WTC11 (cell line): ENCODE measurements around the gene LOX. TPM values are rescaled to one million over a fixed set of nuclear protein-coding genes. Genes with fewer than 3 reads are reported as not detected.

Experiments
- ATAC-seq: fragments of 200-7000 bp; cut with Tn5 transposase; 2 replicates; pipeline ENCODE4 v1.10.0; 2021; ENCODE audit warnings: mild to moderate bottlenecking, moderate library complexity
- CTCF ChIA-PET: fragments of 300-600 bp; sonication (Branson Sonifier 250); formaldehyde crosslinking; loops from one replicate; lab custom pipeline; 2021; ENCODE audit warnings: antibody characterized with exemption; lab: Charles Lee
- POLR2A ChIA-PET: fragments of 350-600 bp; sonication (Branson Sonifier 250); formaldehyde crosslinking; loops from one replicate; lab custom pipeline; 2021; ENCODE audit warnings: antibody characterized with exemption; lab: Charles Lee
- DNase-seq: peaks from one replicate; pipeline ENCODE4 v3.0.0; 2021; ENCODE audit warnings: low spot score
- H3K27ac Mint-ChIP-seq: 2 replicates; pipeline ENCODE4 v1.8.0; 2021; ENCODE audit warnings: mixed read lengths
- H3K27me3 Mint-ChIP-seq: 2 replicates; pipeline ENCODE4 v1.8.0; 2021; ENCODE audit warnings: low read depth, mild to moderate bottlenecking, moderate library complexity, mixed read lengths
- H3K36me3 Mint-ChIP-seq: 2 replicates; pipeline ENCODE4 v1.8.0; 2021; ENCODE audit warnings: mixed read lengths
- H3K4me1 Mint-ChIP-seq: 2 replicates; pipeline ENCODE4 v1.8.0; 2022; ENCODE audit warnings: mixed read lengths
- H3K4me3 Mint-ChIP-seq: 2 replicates; pipeline ENCODE4 v1.8.0; 2021; ENCODE audit warnings: mild to moderate bottlenecking, moderate library complexity, mixed read lengths
- H3K9me3 Mint-ChIP-seq: 2 replicates; pipeline ENCODE4 v1.8.0; 2021; ENCODE audit warnings: mixed read lengths
- AFF4 ChIP-seq: sonication (generic); formaldehyde crosslinking; IDR thresholded peaks from 2 replicates; pipeline ENCODE4 v1.8.1; 2023; ENCODE audit warnings: mild to moderate bottlenecking, missing genetic modification reagents, borderline replicate concordance
- ATF1 ChIP-seq: sonication (generic); formaldehyde crosslinking; IDR thresholded peaks from 2 replicates; pipeline ENCODE4 v1.8.1; 2023; ENCODE audit warnings: mild to moderate bottlenecking, moderate library complexity, missing genetic modification reagents
- E2F5 ChIP-seq: sonication (generic); formaldehyde crosslinking; IDR thresholded peaks from 2 replicates; pipeline ENCODE4 v1.8.1; 2022; ENCODE audit warnings: mild to moderate bottlenecking, moderate library complexity, missing genetic modification reagents
- FOXJ3 ChIP-seq: sonication (generic); formaldehyde crosslinking; IDR thresholded peaks from 2 replicates; pipeline ENCODE4 v1.9.0; 2021; ENCODE audit warnings: missing genetic modification reagents, mild to moderate bottlenecking, borderline replicate concordance
- HMGXB4 ChIP-seq: sonication (generic); formaldehyde crosslinking; IDR thresholded peaks from 2 replicates; pipeline ENCODE4 v1.8.1; 2023; ENCODE audit warnings: mild to moderate bottlenecking, moderate library complexity, missing genetic modification reagents
- JAZF1 ChIP-seq: fragments of 250-450 bp; sonication (Bioruptor Pico); IDR thresholded peaks from 2 replicates; pipeline ENCODE4 v1.9.0; 2021; ENCODE audit warnings: moderate library complexity, mild to moderate bottlenecking, inconsistent platforms
- MXD4 ChIP-seq: fragments of 250-450 bp; sonication (Bioruptor Pico); IDR thresholded peaks from 2 replicates; pipeline ENCODE4 v1.8.0; 2021; ENCODE audit warnings: mild to moderate bottlenecking, moderate library complexity, borderline replicate concordance
- NFATC4 ChIP-seq: fragments of 250-450 bp; sonication (Bioruptor Pico); IDR thresholded peaks from 2 replicates; pipeline ENCODE4 v1.9.0; 2021; ENCODE audit warnings: mild to moderate bottlenecking
- PRRX2 ChIP-seq: fragments of 250-450 bp; sonication (Bioruptor Pico); IDR thresholded peaks from 2 replicates; pipeline ENCODE4 v1.8.0; 2021; ENCODE audit warnings: mild to moderate bottlenecking
- RORB ChIP-seq: fragments of 250-450 bp; sonication (Bioruptor Pico); IDR thresholded peaks from 2 replicates; pipeline ENCODE4 v1.9.0; 2021; ENCODE audit warnings: mild to moderate bottlenecking
- TEAD1 ChIP-seq: sonication (generic); formaldehyde crosslinking; IDR thresholded peaks from 2 replicates; pipeline ENCODE4 v1.8.0; 2022; ENCODE audit warnings: mild to moderate bottlenecking, missing genetic modification reagents
- TEAD4 ChIP-seq: sonication (generic); formaldehyde crosslinking; IDR thresholded peaks from 2 replicates; pipeline ENCODE4 v1.8.0; 2022; ENCODE audit warnings: mild to moderate bottlenecking, missing genetic modification reagents
- USF1 ChIP-seq: sonication (generic); formaldehyde crosslinking; IDR thresholded peaks from 2 replicates; pipeline ENCODE4 v1.8.0; 2022; ENCODE audit warnings: mild to moderate bottlenecking, missing genetic modification reagents
- USF2 ChIP-seq: sonication (generic); formaldehyde crosslinking; IDR thresholded peaks from 2 replicates; pipeline ENCODE4 v1.8.1; 2023; ENCODE audit warnings: mild to moderate bottlenecking, missing genetic modification reagents, moderate library complexity
- ZBTB43 ChIP-seq: sonication (generic); formaldehyde crosslinking; IDR thresholded peaks from 2 replicates; pipeline ENCODE4 v1.8.1; 2023; ENCODE audit warnings: mild to moderate bottlenecking, missing genetic modification reagents
- ZMAT4 ChIP-seq: fragments of 250-450 bp; sonication (Bioruptor Pico); IDR thresholded peaks from 2 replicates; pipeline ENCODE4 v1.9.0; 2021; ENCODE audit warnings: mild to moderate bottlenecking
- ZNF121 ChIP-seq: sonication (generic); formaldehyde crosslinking; IDR thresholded peaks from 2 replicates; pipeline ENCODE4 v1.8.0; 2023; ENCODE audit warnings: missing genetic modification reagents
- ZNF416 ChIP-seq: fragments of 250-450 bp; sonication (Bioruptor Pico); IDR thresholded peaks from 2 replicates; pipeline ENCODE4 v1.9.0; 2021; ENCODE audit warnings: mild to moderate bottlenecking, inconsistent platforms
- total RNA-seq: library from RNA; stranded (reverse); gene quantifications from 3 replicates; pipeline ENCODE4 v1.2.3, GENCODE V29; 2021

Gene LOX
- total RNA-seq, 1 experiment from 2014 or later, result 1.3 TPM

- TF ChIP-seq HMGXB4 (CRISPR knock-in tag) (no peak), AFF4 (CRISPR knock-in tag) (no peak), TEAD4 (CRISPR knock-in tag) (no peak), ZNF416 (CRISPR knock-in tag) (no peak), ZMAT4 (no peak), USF2 (CRISPR knock-in tag) (no peak), USF1 (CRISPR knock-in tag) (no peak), RORB (CRISPR knock-in tag) (no peak), E2F5 (CRISPR knock-in tag) (no peak), ZBTB43 (CRISPR knock-in tag) (no peak), JAZF1 (CRISPR knock-in tag) (no peak)
These were observed 24.6 kb downstream of the LOX start (continued) for GRCh38 chr5:122053181-122054109.

- H3K4me3 Mint-ChIP-seq, result no peak overlapping the region
- H3K9me3 Mint-ChIP-seq, result no peaks in the 10 kb centered on the region
- no peaks in the 10 kb centered on the region for H3K36me3 Mint-ChIP-seq
- DNase-seq (no peak), ATAC-seq (no peak)
- no peaks in the 10 kb centered on the region for H3K27me3 Mint-ChIP-seq
- no peak for TF ChIP-seq ZNF121
- no peak for TF ChIP-seq HMGXB4 (CRISPR knock-in tag)
- no peak for TF ChIP-seq MXD4 (CRISPR knock-in tag)
- TF ChIP-seq FOXJ3 (CRISPR knock-in tag), result no peak
- no peak for TF ChIP-seq ATF1 (CRISPR knock-in tag)
- TF ChIP-seq TEAD1 (CRISPR knock-in tag), result no peak
- no peak for TF ChIP-seq NFATC4 (CRISPR knock-in tag)
- no peak for TF ChIP-seq PRRX2 (CRISPR knock-in tag)
- no peak overlapping the region for H3K27ac Mint-ChIP-seq
- ChIA-PET CTCF (interaction anchor here (1.1 kb wide), 1 partner anchor 25 kb away, joined by 3 read pairs; no protein-coding TSS in a partner anchor), POLR2A (no interaction called here)
- H3K4me1 Mint-ChIP-seq, result no peaks in the 10 kb centered on the region
These were observed 26.5 kb downstream of the LOX start for GRCh38 chr5:122051569-122051968.
